Measurements from ENCODE around the gene UNC5CL. TPM values are rescaled to one million over a fixed set of nuclear protein-coding genes. Genes with fewer than 3 reads are reported as not detected.
A peak's percentile ranks its signal among the peaks of the same experiment; 100 is the strongest.
"Not testable (repeated sequence)": the region's sequence is repeated elsewhere in the genome, so short reads cannot be mapped to it uniquely, and the experiment has no call there.

Gene UNC5CL
- total RNA-seq, 2 experiments from 2014 or later: 2.4 to 2.5 TPM

DNA sequence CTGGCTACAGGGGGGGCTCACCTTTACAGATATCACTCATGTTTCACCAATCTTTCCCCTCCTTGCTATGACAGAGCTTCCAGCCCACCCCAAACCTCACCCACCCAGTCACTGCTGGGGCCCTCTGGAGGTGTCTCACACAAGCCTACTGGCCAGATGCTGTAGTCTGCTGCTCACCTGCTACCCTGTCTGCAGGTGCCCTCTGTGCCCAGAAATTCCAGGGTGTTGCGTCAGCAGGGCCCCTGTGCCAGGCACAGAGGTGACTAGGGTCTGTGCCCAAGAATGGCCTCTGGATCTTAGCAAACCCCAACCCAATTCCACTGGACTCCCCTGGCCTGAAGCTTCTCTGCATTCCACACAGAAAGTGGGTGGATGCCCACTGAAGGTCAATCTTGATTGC lies 21.4 kb downstream of the UNC5CL start:
- no peak for DNase-seq
- H3K27me3 Mint-ChIP-seq: no peaks in the 10 kb centered on the region
- no peak overlapping the region for H3K4me3 Mint-ChIP-seq
- ChIA-PET CTCF (interaction anchor here (3.5 kb wide), 1 partner anchor 10 kb away, joined by 25 read pairs; no protein-coding TSS in a partner anchor), POLR2A (no interaction called here)
- H3K27ac Mint-ChIP-seq: no peak overlapping the region
- intact Hi-C loops (cut with micrococcal nuclease): no loop called here
- H3K36me3 Mint-ChIP-seq: peaks cover 2% of the 10 kb centered on the region
- H3K4me1 Mint-ChIP-seq (ENCODE audit: low read depth): no peaks in the 10 kb centered on the region
- no peaks in the 10 kb centered on the region for H3K9me3 Mint-ChIP-seq

DNA sequence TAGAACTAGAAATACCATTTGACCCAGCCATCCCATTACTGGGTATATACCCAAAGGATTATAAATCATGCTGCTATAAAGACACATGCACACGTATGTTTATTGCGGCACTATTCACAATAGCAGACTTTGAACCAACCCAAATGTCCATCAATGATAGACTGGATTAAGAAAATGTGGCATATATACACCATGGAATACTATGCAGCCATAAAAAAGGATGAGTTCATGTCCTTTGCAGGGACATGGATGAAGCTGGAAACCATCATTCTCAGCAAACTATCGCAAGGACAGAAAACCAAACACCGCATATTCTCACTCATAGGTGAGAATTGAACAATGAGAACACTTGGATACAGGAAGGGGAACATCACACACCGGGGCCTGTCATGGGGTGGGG lies 23.2 kb downstream of the UNC5CL start:
- POLR2A ChIA-PET; intact Hi-C loops (cut with micrococcal nuclease); H3K9me3 Mint-ChIP-seq; H3K36me3 Mint-ChIP-seq; H3K27ac Mint-ChIP-seq; H3K4me3 Mint-ChIP-seq; DNase-seq; H3K27me3 Mint-ChIP-seq; H3K4me1 Mint-ChIP-seq (ENCODE audit: low read depth): not testable (repeated sequence)
- CTCF ChIA-PET: interaction anchor here (0.6 kb wide), 1 partner anchor 23 kb away, joined by 3 read pairs; the partner anchor contains the start of gene UNC5CL

- Mint-ChIP-seq H3K4me3 (no peak overlapping the region), H3K36me3 (peaks cover 2% of the 10 kb centered on the region), H3K27ac (no peak overlapping the region), H3K27me3 (peaks cover 1% of the 10 kb centered on the region), H3K4me1 (ENCODE audit: low read depth) (no peaks in the 10 kb centered on the region), H3K9me3 (no peaks in the 10 kb centered on the region)
- intact Hi-C loops (cut with micrococcal nuclease): no loop called here
- ChIA-PET CTCF (interaction anchor here (4.0 kb wide), 1 partner anchor 13 kb away, joined by 19 read pairs; no protein-coding TSS in a partner anchor), POLR2A (no interaction called here)
- DNase-seq: no peak
These were observed 24.2 kb downstream of the UNC5CL start for GRCh38 chr6:41014780-41015179.

DNA sequence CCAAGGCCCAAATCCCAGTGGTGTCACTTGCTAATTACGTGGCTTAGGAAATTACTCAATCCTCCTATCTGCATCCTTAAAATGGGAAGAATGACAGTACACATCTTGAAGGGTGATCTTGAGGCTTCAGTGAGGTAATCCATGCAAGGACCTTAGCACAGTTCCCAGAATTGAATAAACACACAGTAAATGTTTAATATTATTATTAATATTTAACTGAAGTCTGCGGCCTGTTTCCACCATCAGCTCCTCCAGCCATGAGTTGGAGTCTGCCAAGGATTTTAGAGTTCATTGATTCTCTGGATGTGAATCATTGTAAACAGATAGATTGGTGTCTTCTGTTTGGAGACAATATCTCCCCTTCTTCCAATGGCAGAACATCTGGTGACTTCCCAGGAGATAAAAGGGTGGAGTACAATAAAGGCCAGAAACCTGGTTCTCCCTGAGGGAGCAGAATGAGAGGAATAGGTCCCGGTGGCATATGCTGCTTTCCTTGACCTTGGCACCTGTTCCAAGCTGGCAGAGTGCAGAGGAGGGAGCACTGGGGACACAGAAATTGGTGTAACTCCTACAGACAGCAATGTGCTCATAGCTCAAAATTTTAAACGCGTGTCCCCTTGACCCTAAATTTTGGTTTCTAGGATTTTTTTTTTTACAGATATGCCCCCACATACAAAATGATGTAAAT lies 25.4 kb downstream of the UNC5CL start:
- no peak overlapping the region for H3K4me3 Mint-ChIP-seq
- H3K4me1 Mint-ChIP-seq (ENCODE audit: low read depth): no peaks in the 10 kb centered on the region
- POLR2A ChIA-PET: no interaction called here
- peaks cover 1% of the 10 kb centered on the region for H3K27me3 Mint-ChIP-seq
- CTCF ChIA-PET: interaction anchor here (4.0 kb wide), 1 partner anchor 14 kb away, joined by 19 read pairs; no protein-coding TSS in a partner anchor
- intact Hi-C loops (cut with micrococcal nuclease): no loop called here
- no peaks in the 10 kb centered on the region for H3K9me3 Mint-ChIP-seq
- peaks cover 2% of the 10 kb centered on the region for H3K36me3 Mint-ChIP-seq
- DNase-seq: no peak
- H3K27ac Mint-ChIP-seq: no peak overlapping the region

DNA sequence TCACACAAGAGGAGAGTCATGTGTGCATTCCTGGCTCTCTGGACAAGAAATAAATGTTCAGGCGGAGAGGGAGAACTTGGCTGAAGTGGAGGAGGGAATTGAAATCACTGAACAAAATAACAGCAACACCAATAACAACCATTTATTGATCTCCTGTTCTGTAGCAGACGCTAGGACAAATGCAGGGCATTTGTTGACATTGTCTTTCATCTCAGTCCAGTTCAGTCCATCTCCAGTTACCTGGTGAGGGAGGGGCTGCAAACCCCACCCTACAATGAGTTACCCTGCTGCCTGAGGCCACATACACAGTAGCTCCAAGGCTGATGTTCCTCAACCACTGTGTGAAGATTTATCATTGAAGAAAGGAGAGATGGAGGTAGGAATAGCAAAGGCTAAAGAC lies 27.3 kb downstream of the UNC5CL start:
- ChIA-PET POLR2A (no interaction called here), CTCF (interaction anchor here (1.2 to 4.0 kb wide), 2 partner anchors 16 to 28 kb away, joined by 3 to 19 read pairs; partner anchors contain the start of gene UNC5CL)
- Mint-ChIP-seq H3K4me3 (no peak overlapping the region), H3K4me1 (ENCODE audit: low read depth) (no peaks in the 10 kb centered on the region), H3K9me3 (no peaks in the 10 kb centered on the region), H3K27me3 (peaks cover 1% of the 10 kb centered on the region), H3K27ac (no peak overlapping the region), H3K36me3 (peaks cover 2% of the 10 kb centered on the region)
- no peak for DNase-seq
- intact Hi-C loops (cut with micrococcal nuclease): no loop called here

- POLR2A ChIA-PET: no interaction called here
These were observed 29.4 kb downstream of the UNC5CL start for GRCh38 chr6:41009669-41010068.

GRCh38 chr6:41008011-41008410 lies 31.0 kb downstream of the UNC5CL start:
- intact Hi-C loops (cut with micrococcal nuclease): no loop called here
- no peak overlapping the region for H3K27ac Mint-ChIP-seq
- no peaks in the 10 kb centered on the region for H3K36me3 Mint-ChIP-seq
- H3K9me3 Mint-ChIP-seq: no peaks in the 10 kb centered on the region
- H3K4me3 Mint-ChIP-seq: no peak overlapping the region
- H3K27me3 Mint-ChIP-seq: peaks cover 9% of the 10 kb centered on the region
- H3K4me1 Mint-ChIP-seq (ENCODE audit: low read depth): no peaks in the 10 kb centered on the region
- ChIA-PET CTCF (interaction anchor here (1.0 to 1.9 kb wide), 5 partner anchors 20 to 310 kb away, joined by 3 to 12 read pairs (median 6); partner anchors contain the start of gene UNC5CL), POLR2A (no interaction called here)
- DNase-seq: no peak

More at GRCh38 chr6:41009669-41010068, 29.4 kb downstream of the UNC5CL start:
- Mint-ChIP-seq H3K36me3 (no peaks in the 10 kb centered on the region), H3K27ac (no peak overlapping the region), H3K27me3 (peaks cover 5% of the 10 kb centered on the region), H3K4me1 (ENCODE audit: low read depth) (no peaks in the 10 kb centered on the region), H3K9me3 (no peaks in the 10 kb centered on the region), H3K4me3 (no peak overlapping the region)
- CTCF ChIA-PET: interaction anchor here (1.4 to 2.0 kb wide), 2 partner anchors 10 to 61 kb away, joined by 3 to 6 read pairs; no protein-coding TSS in a partner anchor
- DNase-seq: no peak
- intact Hi-C loops (cut with micrococcal nuclease): no loop called here

GRCh38 chr6:41006980-41007379 lies 32.0 kb downstream of the UNC5CL start:
- H3K36me3 Mint-ChIP-seq; H3K27ac Mint-ChIP-seq; H3K4me3 Mint-ChIP-seq; POLR2A ChIA-PET; DNase-seq; H3K9me3 Mint-ChIP-seq; H3K4me1 Mint-ChIP-seq (ENCODE audit: low read depth): not testable (repeated sequence)
- peaks cover 11% of the 10 kb centered on the region for H3K27me3 Mint-ChIP-seq
- CTCF ChIA-PET: interaction anchor here (1.0 kb wide), 1 partner anchor 21 kb away, joined by 3 read pairs; no protein-coding TSS in a partner anchor
- intact Hi-C loops (cut with micrococcal nuclease): loop anchor here (1.0 kb wide), 3 partner anchors 20 to 175 kb away; no protein-coding TSS in a partner anchor

DNA sequence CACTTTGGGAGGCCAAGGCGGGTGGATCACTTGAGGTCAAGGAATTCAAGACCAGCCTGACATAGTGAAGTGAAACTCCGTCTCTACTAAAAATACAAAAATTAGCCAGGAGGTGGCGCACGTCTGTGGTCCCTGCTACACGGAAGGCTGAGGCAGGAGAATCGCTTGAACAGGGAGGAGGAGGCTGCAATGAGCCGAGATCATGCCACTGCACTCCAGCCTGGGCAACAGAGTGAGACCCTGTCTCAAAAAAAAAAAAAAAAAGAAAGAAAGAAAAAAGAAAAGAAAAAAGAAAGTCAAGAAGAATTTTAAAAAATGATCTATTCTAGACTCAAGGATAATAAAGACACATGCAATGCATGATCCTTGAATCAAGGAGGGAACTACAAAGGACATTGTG lies 32.8 kb downstream of the UNC5CL start:
- CTCF ChIA-PET: interaction anchor here (1.0 kb wide), 1 partner anchor 22 kb away, joined by 3 read pairs; no protein-coding TSS in a partner anchor
- H3K4me1 Mint-ChIP-seq (ENCODE audit: low read depth); H3K27ac Mint-ChIP-seq; H3K4me3 Mint-ChIP-seq; H3K36me3 Mint-ChIP-seq; H3K9me3 Mint-ChIP-seq; POLR2A ChIA-PET: not testable (repeated sequence)
- intact Hi-C loops (cut with micrococcal nuclease): loop anchor here (1.0 kb wide), 3 partner anchors 21 to 176 kb away; no protein-coding TSS in a partner anchor
- DNase-seq: peak; percentile 64
- H3K27me3 Mint-ChIP-seq: peaks cover 15% of the 10 kb centered on the region

GRCh38 chr6:41002168-41002567 lies 36.9 kb downstream of the UNC5CL start:
- Mint-ChIP-seq H3K9me3 (no peaks in the 10 kb centered on the region), H3K4me3 (no peak overlapping the region), H3K27ac (no peak overlapping the region), H3K27me3 (peaks cover 16% of the 10 kb centered on the region), H3K36me3 (no peaks in the 10 kb centered on the region), H3K4me1 (ENCODE audit: low read depth) (no peaks in the 10 kb centered on the region)
- ChIA-PET POLR2A (no interaction called here), CTCF (interaction anchor here (0.8 kb wide), 1 partner anchor 26 kb away, joined by 5 read pairs; no protein-coding TSS in a partner anchor)
- DNase-seq: no peak
- intact Hi-C loops (cut with micrococcal nuclease): no loop called here

- no peak overlapping the region for H3K4me3 Mint-ChIP-seq
- H3K27me3 Mint-ChIP-seq: peaks cover 20% of the 10 kb centered on the region
- ChIA-PET CTCF (interaction anchor here (1.2 to 2.1 kb wide), 2 partner anchors 9 to 27 kb away, joined by 3 to 6 read pairs; no protein-coding TSS in a partner anchor), POLR2A (no interaction called here)
- intact Hi-C loops (cut with micrococcal nuclease): no loop called here
- no peaks in the 10 kb centered on the region for H3K36me3 Mint-ChIP-seq
- H3K9me3 Mint-ChIP-seq: no peaks in the 10 kb centered on the region
- no peak for DNase-seq
- no peaks in the 10 kb centered on the region for H3K4me1 Mint-ChIP-seq (ENCODE audit: low read depth)
- H3K27ac Mint-ChIP-seq: no peak overlapping the region
These were observed 38.8 kb downstream of the UNC5CL start for GRCh38 chr6:41000248-41000647.

DNA sequence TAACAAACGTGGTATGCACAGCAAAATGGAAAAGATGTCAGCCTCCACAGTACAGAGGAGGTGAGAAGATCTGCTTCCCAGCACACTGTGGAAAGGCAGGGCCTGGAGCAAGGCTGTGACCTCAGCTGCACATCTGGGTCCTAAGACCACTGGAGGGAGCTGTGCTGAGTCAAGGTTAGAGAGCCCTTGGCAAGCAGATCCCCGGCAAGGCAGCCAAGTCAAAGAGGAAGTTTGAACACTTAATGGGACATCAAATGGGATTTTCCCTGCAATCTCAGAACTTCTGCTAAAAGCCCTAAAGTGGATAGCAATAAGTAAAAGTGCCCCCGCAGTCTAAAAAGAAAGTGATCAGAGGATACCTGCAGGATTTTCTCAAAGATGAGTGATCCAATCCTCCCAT lies 39.5 kb downstream of the UNC5CL start:
- Mint-ChIP-seq H3K9me3 (no peaks in the 10 kb centered on the region), H3K36me3 (no peaks in the 10 kb centered on the region), H3K27me3 (peaks cover 21% of the 10 kb centered on the region), H3K4me1 (ENCODE audit: low read depth) (no peaks in the 10 kb centered on the region), H3K27ac (no peak overlapping the region), H3K4me3 (no peak overlapping the region)
- CTCF ChIA-PET: interaction anchor here (2.1 kb wide), 1 partner anchor 10 kb away, joined by 6 read pairs; no protein-coding TSS in a partner anchor
- DNase-seq: peak; percentile 17
- intact Hi-C loops (cut with micrococcal nuclease): no loop called here
- POLR2A ChIA-PET: no interaction called here
